DMS53 treated with DMSO at 0.1 percent for 48 hours (cell line): ENCODE results near the gene ZNF445.
"Not testable (repeated sequence)": the region's sequence is repeated elsewhere in the genome, so short reads cannot be mapped to it uniquely, and the experiment has no call there.

Source experiments
- DNase-seq: peaks from one replicate; lab custom pipeline; 2025; ENCODE audit not compliant: unreplicated experiment; lab: John Stamatoyannopoulos, UW

The ZNF445 gene

DNA sequence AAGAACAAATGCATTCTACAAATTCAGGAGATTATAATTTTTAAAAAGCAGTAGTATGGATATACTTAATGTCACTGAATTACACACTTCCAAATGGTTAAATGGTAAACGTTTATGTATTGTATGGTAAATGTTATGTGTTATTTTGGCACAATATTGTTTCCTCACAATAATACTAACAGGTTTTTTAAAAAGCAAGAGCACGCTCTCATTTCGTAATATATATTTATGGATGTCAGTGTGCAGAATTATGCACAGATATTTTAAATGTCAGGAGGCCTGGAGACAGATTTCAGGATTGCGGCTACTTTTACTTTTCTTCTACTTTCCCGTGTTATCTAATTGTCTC lies 533 bp downstream of the ZNF445 start:
- no peak for DNase-seq

- DNase-seq, result no peak
Measured at GRCh38 chr3:44476181-44476611, 1.3 kb downstream of the ZNF445 start.

DNA sequence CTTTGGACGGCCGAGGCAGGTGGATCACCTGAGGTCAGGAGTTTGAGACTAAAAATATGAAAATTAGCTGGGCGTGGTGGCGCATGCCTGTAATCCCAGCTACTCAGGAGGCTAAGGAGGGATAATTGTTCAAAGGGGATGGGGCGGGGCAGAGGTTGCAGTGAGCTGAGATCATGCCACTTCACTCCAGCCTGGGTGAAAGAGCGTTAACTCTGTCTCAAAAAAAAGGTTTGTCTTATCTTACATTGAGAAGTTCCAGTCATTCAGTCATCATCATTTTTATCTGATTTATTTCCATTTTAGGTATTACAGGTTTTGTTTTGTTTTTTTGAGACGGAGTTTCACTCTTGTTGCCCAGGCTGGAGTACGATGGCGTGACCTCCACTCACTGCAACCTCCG lies 2.6 kb downstream of the ZNF445 start:
- DNase-seq, result not testable (repeated sequence)

DNA sequence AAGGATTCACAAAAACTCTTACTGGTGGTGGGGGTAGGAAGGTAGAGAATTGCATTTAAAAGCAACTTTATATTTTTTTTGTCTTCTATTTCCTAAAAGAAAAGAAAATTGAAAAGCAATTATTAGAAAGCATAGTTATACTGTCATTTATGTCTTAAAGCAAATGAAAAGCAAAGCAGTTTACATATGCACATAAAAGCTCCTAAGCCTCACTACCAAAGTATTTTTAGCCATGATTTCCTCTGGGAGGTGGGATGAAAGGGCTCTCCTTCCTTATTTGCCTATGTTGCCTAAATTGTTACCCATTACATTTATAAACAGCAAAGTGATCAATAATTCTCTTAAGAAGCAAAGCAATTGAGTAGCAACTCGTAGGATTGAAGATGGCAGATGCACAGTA lies 7.0 kb downstream of the ZNF445 start:
- no peak for DNase-seq

- no peak for DNase-seq
Measured at GRCh38 chr3:44469914-44470313, 7.6 kb downstream of the ZNF445 start.

GRCh38 chr3:44468572-44469520 lies 8.6 kb downstream of the ZNF445 start:
- no peak for DNase-seq

- not testable (repeated sequence) for DNase-seq
Measured at GRCh38 chr3:44468099-44468537, 9.4 kb downstream of the ZNF445 start.

DNA sequence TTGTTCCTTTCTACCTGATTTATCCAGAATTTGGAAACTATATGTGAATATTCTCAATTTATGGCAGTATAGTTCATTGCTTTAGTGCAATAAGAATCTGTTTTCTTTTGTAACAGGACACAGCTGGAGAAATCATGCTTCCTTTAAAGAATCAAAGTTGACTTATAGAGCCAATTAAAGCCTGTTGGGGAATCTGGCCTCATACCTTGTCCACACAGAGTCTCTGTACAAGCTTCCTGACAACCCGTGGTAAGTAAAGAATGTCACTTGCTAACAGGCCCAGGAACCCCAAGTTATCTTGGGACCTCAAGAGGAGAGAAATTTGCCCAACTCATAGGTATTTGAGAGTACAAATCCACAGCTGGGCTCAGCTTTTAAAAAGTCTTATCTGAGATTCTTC lies 10.2 kb downstream of the ZNF445 start:
- no peak for DNase-seq

DNA sequence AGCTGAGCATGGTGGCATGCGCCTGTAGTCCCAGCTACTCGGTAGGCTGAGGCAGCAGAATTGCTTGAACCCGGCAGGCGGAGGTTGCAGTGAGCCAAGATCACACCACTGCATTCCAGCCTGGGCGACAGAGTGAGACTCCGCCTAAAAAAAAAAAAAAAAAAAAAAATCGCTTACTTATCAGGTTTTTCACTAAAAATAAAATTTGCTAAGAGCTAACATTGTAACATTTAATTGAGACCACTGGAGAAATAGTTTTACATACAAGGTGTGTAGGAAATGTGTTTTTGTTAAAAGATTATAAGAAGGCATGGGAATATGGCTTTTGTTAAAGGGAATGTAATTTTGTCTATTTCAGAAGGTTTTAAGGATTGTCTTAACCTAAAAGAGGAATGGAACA lies 12.6 kb downstream of the ZNF445 start:
- DNase-seq, result not testable (repeated sequence)

DNA sequence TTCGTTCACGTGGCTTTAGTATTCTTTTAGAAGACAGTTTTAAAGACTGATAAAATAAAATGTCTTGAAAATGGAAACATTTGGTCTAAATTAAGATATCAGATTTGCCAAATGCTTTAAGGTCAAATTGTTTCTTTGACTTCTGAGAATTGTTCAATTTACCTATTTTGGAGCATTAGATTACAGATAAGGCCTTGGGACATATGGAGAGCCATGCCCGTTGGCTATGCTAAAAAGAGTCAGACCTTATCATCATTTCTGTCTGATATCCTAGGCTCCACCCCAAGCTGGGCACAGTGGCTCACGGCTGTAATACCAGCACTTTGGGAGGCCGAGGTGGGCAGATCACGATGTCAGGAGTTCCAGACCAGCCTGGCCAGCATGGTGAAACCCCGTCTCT lies 13.0 kb downstream of the ZNF445 start:
- DNase-seq, result no peak

GRCh38 chr3:44460050-44460449 lies 17.4 kb downstream of the ZNF445 start:
- not testable (repeated sequence) for DNase-seq

GRCh38 chr3:44455318-44455717 lies 22.2 kb downstream of the ZNF445 start:
- DNase-seq, result no peak

GRCh38 chr3:44454258-44454657 lies 23.2 kb downstream of the ZNF445 start:
- DNase-seq, result no peak

DNA sequence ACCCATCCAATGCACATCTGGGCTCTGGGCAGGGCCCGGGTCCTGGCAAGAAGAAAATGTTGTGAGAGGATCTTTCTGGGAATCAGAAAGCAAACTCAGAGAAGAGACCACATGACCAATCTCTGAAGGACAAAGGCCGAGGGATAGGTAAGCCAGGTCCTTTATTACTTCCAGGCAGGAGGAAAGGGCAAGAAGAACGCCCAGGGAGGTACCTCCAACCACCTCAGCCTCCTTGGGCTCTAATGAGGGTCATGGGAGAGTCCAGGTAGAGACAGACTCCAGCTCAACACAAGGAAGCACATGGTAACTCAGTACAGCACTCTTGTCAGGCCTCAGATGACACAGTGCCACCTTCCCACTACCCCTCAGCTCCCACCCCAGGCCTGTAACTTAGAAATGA lies 26.0 kb downstream of the ZNF445 start:
- DNase-seq, result no peak

- no peak for DNase-seq
Measured at GRCh38 chr3:44446929-44447328, 30.5 kb downstream of the ZNF445 start.

- DNase-seq, result no peak
Measured at GRCh38 chr3:44445786-44446185, 31.7 kb downstream of the ZNF445 start.

- DNase-seq, result no peak
Measured at GRCh38 chr3:44444896-44445691, 32.4 kb downstream of the ZNF445 start.

DNA sequence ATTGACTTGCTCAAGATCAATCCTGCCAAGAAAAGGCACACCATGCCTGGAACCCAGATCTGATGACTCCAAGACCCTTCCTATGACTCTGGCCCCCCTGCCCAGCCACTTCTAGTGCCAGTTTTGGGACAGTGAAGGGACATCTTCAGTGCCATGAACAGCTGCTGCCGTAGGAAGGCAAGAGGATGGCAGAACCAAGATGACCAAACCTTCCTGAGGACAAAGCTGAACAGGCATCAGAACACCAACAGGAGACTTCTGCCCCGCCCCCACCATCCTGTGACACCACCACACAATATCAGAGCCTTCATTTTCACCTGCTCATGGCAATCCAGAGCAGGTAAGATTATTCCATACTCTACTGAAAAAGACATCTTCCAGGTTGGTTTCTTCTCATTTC lies 33.0 kb downstream of the ZNF445 start:
- DNase-seq, result no peak

DNA sequence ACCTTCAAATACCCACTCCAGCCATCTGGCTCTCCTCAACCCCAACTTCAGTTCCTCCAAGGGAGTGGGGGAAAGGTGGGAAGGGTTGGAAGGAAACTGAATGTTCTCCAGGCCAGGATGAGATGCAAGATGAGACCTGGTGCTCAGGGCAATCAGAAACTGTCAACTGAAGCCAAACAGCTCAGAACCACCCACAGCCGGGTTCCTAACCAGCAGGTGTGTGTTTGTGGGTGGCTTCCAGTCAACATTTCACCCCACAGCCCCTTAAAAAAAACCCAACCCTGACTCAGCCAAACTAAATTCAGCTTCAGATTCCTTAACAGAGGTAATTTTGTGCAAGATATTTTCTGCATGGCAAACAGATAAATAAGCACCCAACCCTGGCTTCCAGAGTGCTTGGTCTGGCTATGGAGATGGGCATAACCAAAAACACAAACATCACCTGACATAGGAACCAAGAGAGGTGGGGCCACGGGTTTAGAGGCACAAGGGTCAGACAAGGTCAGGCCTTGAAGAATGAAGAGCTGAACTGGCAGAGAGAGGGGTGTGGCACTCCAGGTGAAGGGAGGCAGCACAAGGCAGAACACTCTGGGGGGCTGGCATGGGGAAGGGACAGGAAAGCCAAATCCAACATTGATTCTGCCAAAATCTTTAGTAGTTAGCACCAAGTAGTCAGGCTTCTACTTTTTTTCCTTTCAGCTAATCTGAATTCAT lies 34.7 kb downstream of the ZNF445 start:
- DNase-seq, result no peak

- DNase-seq, result no peak
Measured at GRCh38 chr3:44439499-44440295, 37.8 kb downstream of the ZNF445 start.

DNA sequence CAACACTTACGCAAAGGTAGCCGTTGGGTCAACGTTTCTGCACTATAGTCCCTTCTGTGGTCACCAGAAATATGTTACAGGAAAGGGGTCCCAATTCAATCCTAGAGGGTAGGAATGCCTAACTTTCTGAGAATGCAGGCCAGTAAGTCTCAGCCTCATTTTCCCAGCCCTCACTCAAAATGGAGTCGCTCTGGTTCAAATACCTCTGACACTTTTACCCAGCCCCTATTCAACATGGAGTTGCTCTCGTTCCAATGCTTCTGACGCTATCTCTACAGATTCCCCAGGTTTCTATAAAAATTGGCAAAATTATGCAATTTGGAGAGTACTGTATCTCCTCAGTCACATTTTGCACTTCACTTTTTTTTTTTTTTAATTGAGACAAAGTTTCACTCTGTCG lies 39.7 kb downstream of the ZNF445 start:
- DNase-seq, result no peak
